GM23338 (cell line): Measurements from ENCODE around the gene BCR. TPM values are rescaled to one million over a fixed set of nuclear protein-coding genes. Genes with fewer than 3 reads are reported as not detected.

Experiments
- ATAC-seq: fragments of 200-7000 bp; cut with Tn5 transposase; 3 replicates; pipeline ENCODE4 v1.9.1; 2020
- DNase-seq: peaks from one replicate; pipeline ENCODE4 v3.0.0-alpha.2; 2015; ENCODE audit warnings: low spot score
- H2AFZ ChIP-seq: fragments of 200-600 bp; sonication (generic); 2 replicates; pipeline ENCODE4 v1.8.0; 2016; ENCODE audit warnings: antibody characterized with exemption, mild to moderate bottlenecking, moderate library complexity
- H3F3A ChIP-seq: fragments of 200-600 bp; sonication (generic); replicated peaks from 2 replicates; pipeline ENCODE4 v1.8.0; 2017; ENCODE audit warnings: antibody characterized with exemption, mixed run types, low read depth
- H3K27ac ChIP-seq: fragments of 200-600 bp; sonication (generic); 2 replicates; pipeline ENCODE4 v1.6.1; 2016; ENCODE audit warnings: low read depth
- H3K27me3 ChIP-seq: fragments of 200-600 bp; sonication (generic); 2 replicates; pipeline ENCODE4 v1.8.0; 2016; ENCODE audit warnings: mild to moderate bottlenecking, mixed run types, moderate library complexity; ENCODE audit not compliant: insufficient read depth
- H3K36me3 ChIP-seq: fragments of 200-600 bp; sonication (generic); 2 replicates; pipeline ENCODE4 v1.8.0; 2016; ENCODE audit warnings: mild to moderate bottlenecking; ENCODE audit not compliant: insufficient read depth
- H3K4me1 ChIP-seq: fragments of 200-600 bp; sonication (generic); 2 replicates; pipeline ENCODE4 v1.8.0; 2016; ENCODE audit warnings: mild to moderate bottlenecking, moderate library complexity; ENCODE audit not compliant: insufficient read depth
- H3K4me2 ChIP-seq: fragments of 200-600 bp; sonication (generic); 2 replicates; pipeline ENCODE4 v1.7.1; 2017; ENCODE audit warnings: mixed run types
- H3K4me3 ChIP-seq: fragments of 200-600 bp; sonication (generic); 2 replicates; pipeline ENCODE4 v1.6.1; 2016; ENCODE audit warnings: mixed run types
- H3K79me2 ChIP-seq: fragments of 200-600 bp; sonication (generic); replicated peaks from 2 replicates; pipeline ENCODE4 v1.8.0; 2017; ENCODE audit warnings: mild to moderate bottlenecking; ENCODE audit not compliant: insufficient read depth
- H3K9me2 ChIP-seq: fragments of 200-600 bp; sonication (generic); 2 replicates; pipeline ENCODE4 v1.8.0; 2017; ENCODE audit not compliant: insufficient read depth
- H4K20me1 ChIP-seq: fragments of 200-600 bp; sonication (generic); replicated peaks from 2 replicates; pipeline ENCODE4 v1.8.0; 2017; ENCODE audit warnings: mild to moderate bottlenecking; ENCODE audit not compliant: insufficient read depth
- H3K27ac Mint-ChIP-seq: 2 replicates; pipeline ENCODE4 v1.8.0; 2020; ENCODE audit warnings: inconsistent platforms, mild to moderate bottlenecking, moderate library complexity, mixed read lengths
- H3K27me3 Mint-ChIP-seq: 3 replicates; pipeline ENCODE4 v1.8.0; 2022; ENCODE audit warnings: low read depth, mild to moderate bottlenecking, moderate library complexity, mixed read lengths, inconsistent platforms; ENCODE audit not compliant: insufficient read depth, poor library complexity
- H3K36me3 Mint-ChIP-seq: 3 replicates; pipeline ENCODE4 v1.8.0; 2021; ENCODE audit warnings: low read depth, mild to moderate bottlenecking, inconsistent platforms, moderate library complexity, mixed read lengths
- H3K4me1 Mint-ChIP-seq: 3 replicates; pipeline ENCODE4 v1.8.0; 2020; ENCODE audit warnings: mild to moderate bottlenecking, inconsistent platforms, mixed read lengths
- H3K4me3 Mint-ChIP-seq: 3 replicates; pipeline ENCODE4 v1.8.0; 2021; ENCODE audit warnings: moderate library complexity, mild to moderate bottlenecking, inconsistent platforms, mixed read lengths
- H3K9me3 Mint-ChIP-seq: 3 replicates; pipeline ENCODE4 v1.8.0; 2020; ENCODE audit warnings: moderate library complexity, mild to moderate bottlenecking, inconsistent platforms, mixed read lengths
- CREB1 ChIP-seq: fragments of 250-450 bp; sonication (Bioruptor Pico); IDR thresholded peaks from 2 replicates; pipeline ENCODE4 v1.5.0; 2020; ENCODE audit warnings: low read depth, mild to moderate bottlenecking, moderate library complexity
- NANOG ChIP-seq: IDR thresholded peaks from 2 replicates; pipeline ENCODE4 v1.6.1; 2016; ENCODE audit warnings: antibody characterized with exemption, borderline replicate concordance
- ZNF331 ChIP-seq: fragments of 250-450 bp; sonication (Bioruptor Pico); IDR thresholded peaks from 2 replicates; pipeline ENCODE4 v1.5.0; 2020; ENCODE audit warnings: low read depth, mild to moderate bottlenecking, moderate library complexity
- polyA plus RNA-seq: library from polyadenylated mRNA; unstranded; fragments of >200 nt; fragmentation: Nextera tagmentation; extraction: Ambion mirVana; gene quantifications from 2 replicates; pipeline ENCODE4 v1.2.1, GENCODE V29; 2016
- total RNA-seq: library from RNA; depleted of rRNA; stranded (reverse); fragments of >200 nt; shearing (Covaris generic); gene quantifications from 2 replicates; pipeline ENCODE4 v1.2.3, GENCODE V29; 2014
- TF ChIP-seq, protein P1 (sequence below): IDR thresholded peaks from one replicate; pipeline ENCODE4 v1.6.1; 2018; ENCODE audit warnings: antibody characterized with exemption; ENCODE audit not compliant: unreplicated experiment
- TF ChIP-seq, protein P2 (sequence below), 2 experiments: fragments of 200-600 bp in 1 of 2; sonication (generic) in 1 of 2; conservative IDR thresholded peaks; 2 replicates each; pipeline versions ENCODE4 v1.5.1 to v1.6.1; 2016 to 2017; ENCODE audit warnings: antibody characterized with exemption in 2 of 2, low read depth in 2 of 2, mild to moderate bottlenecking in 2 of 2, moderate library complexity in 1 of 2
- TF ChIP-seq, protein P3 (sequence below): IDR thresholded peaks from 2 replicates; pipeline ENCODE4 v1.6.1; 2016; ENCODE audit warnings: antibody characterized with exemption

Gene BCR
- total and polyA plus RNA-seq, 2 experiments from 2014 or later: 17.7 to 121 TPM

DNA sequence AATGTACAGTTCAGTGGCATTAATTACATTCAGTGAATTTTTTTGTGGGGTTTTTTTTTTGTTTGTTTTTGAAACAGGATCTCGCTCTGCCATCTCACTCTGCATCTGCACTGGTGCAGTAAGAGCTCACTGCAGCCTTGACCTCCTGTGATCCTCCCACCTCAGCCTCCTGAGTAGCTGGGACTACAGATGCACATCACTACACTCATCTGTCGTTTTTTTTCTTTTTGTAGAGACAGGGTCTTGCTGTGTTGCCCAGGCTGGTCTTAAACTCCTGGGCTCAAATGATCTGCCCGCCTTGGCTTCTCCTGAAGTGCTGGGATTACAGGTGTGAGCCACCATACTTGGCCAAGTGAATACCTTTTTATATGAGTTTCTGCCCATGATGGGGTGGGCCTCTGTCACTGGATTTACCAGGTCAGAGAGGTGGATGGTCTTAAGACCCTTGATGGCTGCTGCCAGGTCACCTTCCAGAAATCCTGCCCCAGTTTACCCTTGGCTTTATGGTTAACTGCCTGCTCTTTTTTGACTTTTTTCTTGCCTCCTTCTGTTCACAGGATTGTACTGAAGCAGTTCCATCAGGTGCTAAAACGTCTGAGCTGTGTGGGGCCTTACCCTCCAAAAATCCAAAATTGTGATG is 22.6 kb downstream of the BCR start:
- H3K9me3 Mint-ChIP-seq: no peaks in the 10 kb centered on the region
- peaks cover 53% of the 10 kb centered on the region for H3K4me1 Mint-ChIP-seq
- Histone ChIP-seq H3F3A (0 out of 2 replicates have a peak, but pooled peaks cover 2% of the 10 kb centered on the region), H3K36me3 (no peaks in the 10 kb centered on the region; the same call in 1 of the 2 replicates), H3K4me2 (no peak overlapping the region), H3K27me3 (no peaks in the 10 kb centered on the region), H2AFZ (no peak overlapping the region), H3K9me2 (no peaks in the 10 kb centered on the region), H3K79me2 (peaks cover 100% of the 10 kb centered on the region), H3K27ac (no peak overlapping the region), H3K4me3 (no peak overlapping the region), H4K20me1 (peaks cover 44% of the 10 kb centered on the region), H3K4me1 (peaks cover 26% of the 10 kb centered on the region)
- peaks cover 44% of the 10 kb centered on the region for H3K36me3 Mint-ChIP-seq
- no peak for DNase-seq
- no peak for ATAC-seq
- TF ChIP-seq ZNF331 (CRISPR knock-in tag): no peak
- TF ChIP-seq, protein P1, sequence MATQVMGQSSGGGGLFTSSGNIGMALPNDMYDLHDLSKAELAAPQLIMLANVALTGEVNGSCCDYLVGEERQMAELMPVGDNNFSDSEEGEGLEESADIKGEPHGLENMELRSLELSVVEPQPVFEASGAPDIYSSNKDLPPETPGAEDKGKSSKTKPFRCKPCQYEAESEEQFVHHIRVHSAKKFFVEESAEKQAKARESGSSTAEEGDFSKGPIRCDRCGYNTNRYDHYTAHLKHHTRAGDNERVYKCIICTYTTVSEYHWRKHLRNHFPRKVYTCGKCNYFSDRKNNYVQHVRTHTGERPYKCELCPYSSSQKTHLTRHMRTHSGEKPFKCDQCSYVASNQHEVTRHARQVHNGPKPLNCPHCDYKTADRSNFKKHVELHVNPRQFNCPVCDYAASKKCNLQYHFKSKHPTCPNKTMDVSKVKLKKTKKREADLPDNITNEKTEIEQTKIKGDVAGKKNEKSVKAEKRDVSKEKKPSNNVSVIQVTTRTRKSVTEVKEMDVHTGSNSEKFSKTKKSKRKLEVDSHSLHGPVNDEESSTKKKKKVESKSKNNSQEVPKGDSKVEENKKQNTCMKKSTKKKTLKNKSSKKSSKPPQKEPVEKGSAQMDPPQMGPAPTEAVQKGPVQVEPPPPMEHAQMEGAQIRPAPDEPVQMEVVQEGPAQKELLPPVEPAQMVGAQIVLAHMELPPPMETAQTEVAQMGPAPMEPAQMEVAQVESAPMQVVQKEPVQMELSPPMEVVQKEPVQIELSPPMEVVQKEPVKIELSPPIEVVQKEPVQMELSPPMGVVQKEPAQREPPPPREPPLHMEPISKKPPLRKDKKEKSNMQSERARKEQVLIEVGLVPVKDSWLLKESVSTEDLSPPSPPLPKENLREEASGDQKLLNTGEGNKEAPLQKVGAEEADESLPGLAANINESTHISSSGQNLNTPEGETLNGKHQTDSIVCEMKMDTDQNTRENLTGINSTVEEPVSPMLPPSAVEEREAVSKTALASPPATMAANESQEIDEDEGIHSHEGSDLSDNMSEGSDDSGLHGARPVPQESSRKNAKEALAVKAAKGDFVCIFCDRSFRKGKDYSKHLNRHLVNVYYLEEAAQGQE: no peak
- TF ChIP-seq, protein P2, sequence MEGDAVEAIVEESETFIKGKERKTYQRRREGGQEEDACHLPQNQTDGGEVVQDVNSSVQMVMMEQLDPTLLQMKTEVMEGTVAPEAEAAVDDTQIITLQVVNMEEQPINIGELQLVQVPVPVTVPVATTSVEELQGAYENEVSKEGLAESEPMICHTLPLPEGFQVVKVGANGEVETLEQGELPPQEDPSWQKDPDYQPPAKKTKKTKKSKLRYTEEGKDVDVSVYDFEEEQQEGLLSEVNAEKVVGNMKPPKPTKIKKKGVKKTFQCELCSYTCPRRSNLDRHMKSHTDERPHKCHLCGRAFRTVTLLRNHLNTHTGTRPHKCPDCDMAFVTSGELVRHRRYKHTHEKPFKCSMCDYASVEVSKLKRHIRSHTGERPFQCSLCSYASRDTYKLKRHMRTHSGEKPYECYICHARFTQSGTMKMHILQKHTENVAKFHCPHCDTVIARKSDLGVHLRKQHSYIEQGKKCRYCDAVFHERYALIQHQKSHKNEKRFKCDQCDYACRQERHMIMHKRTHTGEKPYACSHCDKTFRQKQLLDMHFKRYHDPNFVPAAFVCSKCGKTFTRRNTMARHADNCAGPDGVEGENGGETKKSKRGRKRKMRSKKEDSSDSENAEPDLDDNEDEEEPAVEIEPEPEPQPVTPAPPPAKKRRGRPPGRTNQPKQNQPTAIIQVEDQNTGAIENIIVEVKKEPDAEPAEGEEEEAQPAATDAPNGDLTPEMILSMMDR (conservative IDR thresholded peaks at IDR 0.05; ENCODE audit: low read depth in 2 of 2): no peak
- no peak overlapping the region for H3K4me3 Mint-ChIP-seq
- H3K27me3 Mint-ChIP-seq: peaks cover 9% of the 10 kb centered on the region
- H3K27ac Mint-ChIP-seq: no peak overlapping the region

DNA sequence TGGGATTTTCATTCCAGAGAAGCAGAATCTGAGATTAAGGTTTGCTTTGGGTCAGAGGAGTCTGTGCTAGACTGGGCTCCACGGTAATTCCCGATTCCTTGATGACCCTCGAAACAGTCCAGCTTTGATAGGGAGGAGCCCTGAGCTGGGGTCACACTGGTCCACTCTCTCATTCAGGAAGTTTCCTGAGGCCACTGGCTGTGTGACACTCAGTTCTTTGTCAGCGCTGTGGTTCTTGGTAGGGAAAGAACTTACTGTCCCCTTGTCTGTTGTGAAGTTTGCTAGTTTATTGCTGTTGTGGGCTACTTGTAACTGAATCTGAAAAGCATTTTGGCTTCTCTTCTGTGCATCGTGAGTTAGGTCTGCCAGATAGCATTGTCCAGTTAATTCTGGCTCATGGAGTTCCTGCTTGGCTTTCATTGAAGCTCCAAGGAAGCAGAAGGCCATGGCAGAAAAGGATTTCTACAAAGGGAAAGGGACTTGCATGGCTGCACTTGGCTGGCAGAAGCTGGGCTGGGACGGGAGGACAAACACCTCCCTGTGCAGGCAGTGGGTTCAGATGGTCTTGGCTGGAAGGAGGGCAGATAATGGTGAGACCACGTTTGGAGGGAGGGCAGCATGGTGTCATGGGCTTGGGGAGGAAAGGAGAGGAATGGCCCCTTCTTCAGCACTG is 23.3 kb downstream of the BCR start:
- H3K4me3 Mint-ChIP-seq: no peak overlapping the region
- no peak overlapping the region for H2AFZ ChIP-seq
- H3K36me3 ChIP-seq: no peaks in the 10 kb centered on the region; the same call in 1 of the 2 replicates
- H3K27me3 ChIP-seq: no peaks in the 10 kb centered on the region
- H4K20me1 ChIP-seq: peaks cover 40% of the 10 kb centered on the region
- H3K9me2 ChIP-seq: no peaks in the 10 kb centered on the region
- ATAC-seq: no peak
- H3K4me1 Mint-ChIP-seq: peaks cover 48% of the 10 kb centered on the region
- no peak overlapping the region for H3K27ac ChIP-seq
- 0 out of 2 replicates have a peak, but pooled peaks cover 2% of the 10 kb centered on the region for H3F3A ChIP-seq
- no peak for DNase-seq
- no peak overlapping the region for H3K4me3 ChIP-seq
- no peaks in the 10 kb centered on the region for H3K9me3 Mint-ChIP-seq
- peaks cover 26% of the 10 kb centered on the region for H3K4me1 ChIP-seq
- H3K4me2 ChIP-seq: no peak overlapping the region
- peaks cover 100% of the 10 kb centered on the region for H3K79me2 ChIP-seq
- no peak overlapping the region for H3K27ac Mint-ChIP-seq
- peaks cover 8% of the 10 kb centered on the region for H3K27me3 Mint-ChIP-seq
- H3K36me3 Mint-ChIP-seq: peaks cover 40% of the 10 kb centered on the region
- TF ChIP-seq, protein P2 (conservative IDR thresholded peaks at IDR 0.05; ENCODE audit: low read depth in 2 of 2): no peak
- TF ChIP-seq NANOG (no peak), ZNF331 (CRISPR knock-in tag) (no peak), CREB1 (CRISPR knock-in tag) (no peak)
- TF ChIP-seq, protein P1: no peak
- TF ChIP-seq, protein P3, sequence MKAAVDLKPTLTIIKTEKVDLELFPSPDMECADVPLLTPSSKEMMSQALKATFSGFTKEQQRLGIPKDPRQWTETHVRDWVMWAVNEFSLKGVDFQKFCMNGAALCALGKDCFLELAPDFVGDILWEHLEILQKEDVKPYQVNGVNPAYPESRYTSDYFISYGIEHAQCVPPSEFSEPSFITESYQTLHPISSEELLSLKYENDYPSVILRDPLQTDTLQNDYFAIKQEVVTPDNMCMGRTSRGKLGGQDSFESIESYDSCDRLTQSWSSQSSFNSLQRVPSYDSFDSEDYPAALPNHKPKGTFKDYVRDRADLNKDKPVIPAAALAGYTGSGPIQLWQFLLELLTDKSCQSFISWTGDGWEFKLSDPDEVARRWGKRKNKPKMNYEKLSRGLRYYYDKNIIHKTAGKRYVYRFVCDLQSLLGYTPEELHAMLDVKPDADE: no peak
